Spleen (tissue), 11 donors: ENCODE data around the gene SEPTIN10. TPM values are rescaled to one million over a fixed set of nuclear protein-coding genes. Genes with fewer than 3 reads are reported as not detected.

Experiments used
- DNase-seq: peaks from one replicate; pipeline ENCODE4 v3.0.0-alpha.2; 2020
- H3K27ac ChIP-seq, 8 donors: fragments of 200-600 bp; sonication (generic) in 7 of 8; 1 replicate in 4 of 8; 2 replicates in 4 of 8; pipeline versions ENCODE4 v1.5.0 to v1.8.0; 2016 to 2021; ENCODE audit warnings: inconsistent platforms in 4 of 8, mild to moderate bottlenecking in 4 of 8, moderate library complexity in 1 of 8
- H3K27me3 ChIP-seq, 7 donors: fragments of 200-600 bp; sonication (generic) in 6 of 7; replicated peaks in 1 of 7; 1 replicate in 4 of 7; 2 replicates in 3 of 7; pipeline versions ENCODE4 v1.5.0 to v1.8.0; 2016 to 2021; ENCODE audit warnings: inconsistent platforms in 3 of 7, mild to moderate bottlenecking in 1 of 7
- H3K36me3 ChIP-seq, 6 donors: fragments of 200-600 bp; sonication (generic) in 5 of 6; 1 replicate in 4 of 6; 2 replicates in 2 of 6; pipeline versions ENCODE4 v1.5.0 to v1.8.0; 2016 to 2021; ENCODE audit warnings: inconsistent platforms in 2 of 6
- H3K4me1 ChIP-seq, 6 donors: fragments of 200-600 bp; sonication (generic) in 5 of 6; 1 replicate in 3 of 6; 2 replicates in 3 of 6; pipeline versions ENCODE4 v1.5.0 to v1.8.0; 2016 to 2021; ENCODE audit warnings: inconsistent platforms in 3 of 6
- H3K4me3 ChIP-seq, 8 donors: fragments of 200-600 bp; sonication (generic) in 7 of 8; 1 replicate in 4 of 8; 2 replicates in 4 of 8; pipeline versions ENCODE4 v1.5.0 to v1.8.0; 2016 to 2021; ENCODE audit warnings: inconsistent platforms in 4 of 8, mild to moderate bottlenecking in 4 of 8, moderate library complexity in 2 of 8
- H3K9me3 ChIP-seq, 8 donors: fragments of 200-600 bp; sonication (generic) in 7 of 8; 1 replicate in 4 of 8; 2 replicates in 4 of 8; pipeline versions ENCODE4 v1.5.0 to v1.8.0; 2016 to 2021; ENCODE audit warnings: inconsistent platforms in 4 of 8
- CTCF ChIP-seq, 11 experiments: fragments of 200-600 bp in 7 of 11; fragments of 450-650 bp in 4 of 11; sonication (generic) in 4 of 11; IDR thresholded peaks in 8 of 11; conservative IDR thresholded peaks in 3 of 11; 1 replicate in 7 of 11; 2 replicates in 4 of 11; pipeline versions ENCODE4 v1.4.0 to v1.8.0; 2016 to 2021; ENCODE audit warnings: antibody characterized with exemption in 11 of 11, inconsistent platforms in 4 of 11, mild to moderate bottlenecking in 1 of 11
- POLR2A ChIP-seq, 3 donors: fragments of 450-650 bp; IDR thresholded peaks; one replicate each; pipeline ENCODE4 v1.5.1; 2017; ENCODE audit warnings: antibody characterized with exemption in 3 of 3, mild to moderate bottlenecking in 1 of 3
- POLR2AphosphoS5 ChIP-seq, 3 donors: sonication (generic); formaldehyde crosslinking; IDR thresholded peaks; one replicate each; pipeline ENCODE4 v1.5.1; 2017; ENCODE audit warnings: antibody characterized with exemption in 3 of 3
- WGBS, 5 donors: extraction: QIAGEN DNeasy Blood & Tissue Kit in 3 of 5; methylation state at CpG; one replicate each; pipeline versions ENCODE4 v1.1.5 to v1.1.7; 2013 to 2018; 5-methylcytosine and 5-hydroxymethylcytosine counted together
- intact Hi-C: fragments of 100-400 bp; cut with DNase I; formaldehyde crosslinking; loops from one replicate; pipeline ENCODE4 v1.15.0; 2023; ENCODE audit warnings: low total_unique reads
- polyA plus RNA-seq, 3 donors: library from polyadenylated mRNA; stranded (reverse); fragments of 200-250 nt; gene quantifications; one replicate each; pipeline ENCODE4 v1.2.1, GENCODE V29; 2013
- total RNA-seq, 7 donors: library from RNA; depleted of rRNA in 3 of 7; stranded (reverse); fragments of >200 nt in 3 of 7; fragmentation: NEBNext Ultra II Directional in 4 of 7; extraction: Animal tissue kit (Norgen Biotek cat#: 25700) in 4 of 7; gene quantifications; one replicate each; pipeline versions ENCODE4 v1.1.0 to v1.2.1, GENCODE V29; 2016 to 2021
- donor health status: healthy with polysubstance abuse.
- donor health status: DM: no; HTN: no; CAD: no; lungs with moderate emphysema.
- donor health status: DM: no; HTN: no; CAD: no.
- donor health status: Bipolar disorder and iron deficiency.
- donor health status: healthy.
- donor health status: DM: no; HTN: no; CAD: no.
- donor health status: DM: yes; HTN: yes; CAD: no.

The SEPTIN10 gene
- total and polyA plus RNA-seq, 10 donors: 14.7 to 95.3 (median 58.3) TPM

- no peak overlapping the region for H3K4me3 ChIP-seq
- no peaks in the 10 kb centered on the region for H3K9me3 ChIP-seq
- H3K27ac ChIP-seq: no peak overlapping the region
- no peaks in the 10 kb centered on the region for H3K36me3 ChIP-seq
- intact Hi-C loops: loop anchor here (10.0 kb wide), 1 partner anchor 663 kb away; no protein-coding TSS in a partner anchor
- no peak for DNase-seq
- no peaks in the 10 kb centered on the region for H3K27me3 ChIP-seq
- no peak for TF ChIP-seq POLR2AphosphoS5 (IDR thresholded peaks at IDR 0.05)
- TF ChIP-seq CTCF (IDR thresholded peaks at IDR 0.05 in 8 of 11, conservative IDR thresholded peaks at IDR 0.05 in 3 of 11): no peak
- TF ChIP-seq POLR2A (IDR thresholded peaks at IDR 0.05): no peak
- peaks cover 0 to 13% (median 0%) of the 10 kb centered on the region in 6 donors for H3K4me1 ChIP-seq
- WGBS, 5 donors: 88 to 95% (median 90%) methylated on average over 16 to 26 of the region's 26 CpGs
Measured at GRCh38 chr2:109517118-109517889, 96.5 kb downstream of the SEPTIN10 start.

DNA sequence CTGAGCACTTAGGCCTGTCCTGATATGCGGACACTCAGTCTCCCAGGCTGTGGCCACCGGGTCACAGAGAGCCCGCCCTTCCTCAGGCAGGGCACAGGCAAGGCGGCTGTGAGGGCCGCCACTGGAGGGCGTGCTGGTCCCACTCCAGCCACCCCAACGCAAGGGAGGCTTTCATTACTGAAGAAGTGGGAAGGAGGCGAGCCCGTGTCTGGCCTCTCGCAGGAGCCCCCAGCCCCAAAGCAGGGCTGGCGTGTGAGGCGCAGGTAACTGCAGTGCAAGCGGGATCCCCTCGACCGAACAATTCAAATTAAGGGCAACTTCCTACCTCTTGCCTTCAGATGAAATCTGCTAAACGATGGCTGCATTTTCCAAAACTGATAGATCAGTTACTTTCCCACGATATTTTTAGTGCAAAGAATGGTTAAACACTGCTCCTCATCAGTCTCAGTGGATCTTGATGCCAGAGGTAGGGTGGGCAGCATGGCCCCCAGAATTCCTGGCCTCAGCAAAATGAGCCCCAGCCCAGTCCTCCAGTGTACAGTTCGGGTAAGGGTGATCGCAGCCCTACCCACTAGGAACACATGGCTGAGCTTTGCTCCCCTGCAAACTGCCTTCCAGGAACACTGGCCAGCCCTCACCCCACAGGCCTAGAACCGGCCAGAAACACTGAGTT is 97.2 kb downstream of the SEPTIN10 start:
- Histone ChIP-seq H3K27ac (no peak overlapping the region), H3K27me3 (no peaks in the 10 kb centered on the region), H3K36me3 (no peaks in the 10 kb centered on the region), H3K4me3 (no peak overlapping the region), H3K4me1 (peaks cover 0 to 13% (median 0%) of the 10 kb centered on the region in 6 donors), H3K9me3 (no peaks in the 10 kb centered on the region)
- TF ChIP-seq POLR2A (IDR thresholded peaks at IDR 0.05) (no peak), CTCF (IDR thresholded peaks at IDR 0.05 in 8 of 11, conservative IDR thresholded peaks at IDR 0.05 in 3 of 11) (peak in 8 of 11 experiments; percentile 18 to 61 (median 44)), POLR2AphosphoS5 (IDR thresholded peaks at IDR 0.05) (peak in 2 of 3 donors; percentile 20 to 40)
- intact Hi-C loops: loop anchor here (10.0 kb wide), 1 partner anchor 662 kb away; no protein-coding TSS in a partner anchor
- no peak for DNase-seq
- WGBS, 5 donors: 58 to 70% (median 61%) methylated on average over 8 to 20 of the region's 20 CpGs

DNA sequence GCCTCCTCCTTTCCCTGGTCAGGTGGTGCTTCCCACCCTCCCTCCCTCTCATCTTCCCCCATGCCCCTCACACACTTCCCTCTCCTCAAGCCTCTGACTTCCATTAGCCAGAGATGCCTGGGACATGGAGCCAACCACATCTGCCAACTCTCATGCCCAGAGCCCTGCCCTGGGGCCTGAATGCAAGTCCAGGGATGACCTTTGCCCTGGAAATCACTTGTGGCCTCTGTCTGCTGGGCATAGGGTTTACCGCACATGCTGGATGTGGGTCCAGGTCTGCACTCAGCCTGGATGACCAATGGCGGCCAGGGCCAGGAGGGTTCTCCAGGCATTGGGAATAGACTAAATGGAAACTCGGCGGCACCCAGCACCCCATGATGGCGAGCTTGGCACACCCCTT is 98.9 kb downstream of the SEPTIN10 start:
- TF ChIP-seq POLR2A (IDR thresholded peaks at IDR 0.05) (no peak), CTCF (IDR thresholded peaks at IDR 0.05 in 8 of 11, conservative IDR thresholded peaks at IDR 0.05 in 3 of 11) (no peak), POLR2AphosphoS5 (IDR thresholded peaks at IDR 0.05) (no peak)
- no peak for DNase-seq
- peaks cover 0 to 21% (median 3%) of the 10 kb centered on the region in 6 donors for H3K4me1 ChIP-seq
- H3K27me3 ChIP-seq: no peaks in the 10 kb centered on the region
- H3K9me3 ChIP-seq: no peaks in the 10 kb centered on the region
- H3K4me3 ChIP-seq: no peak overlapping the region
- 88 to 96% (median 94%) methylated on average over 5 of the region's 5 CpGs for WGBS, 5 donors
- intact Hi-C loops: loop anchor here (10.0 kb wide), 1 partner anchor 660 kb away; no protein-coding TSS in a partner anchor
- H3K36me3 ChIP-seq: no peaks in the 10 kb centered on the region
- peak overlapping the region in 1 of 8 donors; percentile 42 for H3K27ac ChIP-seq
